ENCODE results near the gene SLC22A4. TPM values are rescaled to one million over a fixed set of nuclear protein-coding genes. Genes with fewer than 3 reads are reported as not detected.

Gene SLC22A4
- total and polyA plus RNA-seq, 2 of the 8 experiments (the other 6 are each of a cell fraction or from before 2014, with no cell fraction given) = 0.45 to 0.60 TPM

DNA sequence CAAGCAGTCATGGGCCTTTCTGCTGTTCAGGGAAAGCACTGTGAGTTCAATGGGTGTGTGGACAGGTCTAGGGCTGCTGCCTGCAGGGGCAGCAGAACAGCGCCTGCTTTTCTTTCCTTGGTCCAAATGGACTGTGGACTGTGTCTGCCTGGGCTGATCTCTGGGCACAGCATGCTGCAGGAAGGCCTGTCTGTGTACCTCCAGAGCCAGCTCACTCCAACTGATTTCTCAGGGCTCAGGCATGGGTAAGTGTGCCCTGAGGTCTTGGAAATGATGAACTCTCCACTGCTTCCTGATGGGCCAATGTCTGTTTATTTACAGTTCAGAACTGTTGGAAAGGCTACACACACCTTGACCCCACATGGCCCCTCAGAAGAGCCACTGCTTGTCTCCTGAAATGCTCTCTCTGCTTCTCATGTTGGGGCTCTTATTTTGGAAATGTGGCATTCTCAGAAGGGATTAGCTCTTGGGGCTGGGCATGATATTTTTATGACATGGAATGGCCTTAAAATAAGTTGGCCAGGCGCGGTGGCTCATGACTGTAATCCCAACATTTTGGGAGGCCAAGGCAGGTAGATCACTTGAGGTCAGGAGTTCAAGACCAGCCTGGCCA is 27.0 kb downstream of the SLC22A4 start:
- Histone ChIP-seq H3K27me3 (replicated peaks in 1 of 4; ENCODE audit: control insufficient read depth in 3 of 4, extremely low read depth in 1 of 4, insufficient read depth in 3 of 4, low read length in 3 of 4) (no peaks in the 10 kb centered on the region), H3K18ac (ENCODE audit: extremely low read depth, low read length) (0 out of 2 replicates have a peak overlapping the region, but pooled peaks have one; percentile 67), H4K5ac (ENCODE audit: insufficient read length, low read depth, low read length) (no peak overlapping the region), H2BK15ac (ENCODE audit: low read length) (peak overlapping the region; percentile 81; the same call in 1 of the 2 replicates), H3K4me3 (ENCODE audit: extremely low read depth in 1 of 4, insufficient read depth in 2 of 4, low read depth in 3 of 4, low read length in 4 of 4) (no peak overlapping the region), H3K9me3 (ENCODE audit: insufficient read depth in 2 of 2, low read depth in 1 of 2, low read length in 1 of 2) (no peaks in the 10 kb centered on the region; a peak in 1 of 4 replicates), H3K79me2 (ENCODE audit: control insufficient read depth in 1 of 2, insufficient read depth in 2 of 2, low read length in 2 of 2) (no peaks in the 10 kb centered on the region), H3K4me1 (replicated peaks in 1 of 4; ENCODE audit: control insufficient read depth in 3 of 4, insufficient read depth in 4 of 4, low read length in 3 of 4) (peaks cover 5 to 10% (median 7%) of the 10 kb centered on the region in 4 experiments), H2AFZ (ENCODE audit: low read length) (no peak overlapping the region), H3K27ac (ENCODE audit: low read depth, low read length) (no peak overlapping the region), H3K4me2 (ENCODE audit: insufficient read depth in 1 of 2, low read depth in 2 of 2, low read length in 2 of 2) (no peak overlapping the region; a peak in 1 of 4 replicates), H4K8ac (ENCODE audit: extremely low read depth, insufficient read depth, low read length) (no peak overlapping the region), H2BK12ac (ENCODE audit: low read depth, low read length) (peak overlapping the region; percentile 94), H3K9ac (replicated peaks in 1 of 4; ENCODE audit: extremely low read depth in 1 of 4, low read depth in 3 of 4, low read length in 3 of 4) (no peak overlapping the region), H2BK20ac (ENCODE audit: low read length) (peak overlapping the region; percentile 61; the same call in 1 of the 2 replicates), H3K36me3 (ENCODE audit: control insufficient read depth in 2 of 4, insufficient read depth in 4 of 4, low read length in 3 of 4) (no peaks in the 10 kb centered on the region), H3K23ac (ENCODE audit: insufficient read length) (no peak overlapping the region), H4K91ac (replicated peaks; ENCODE audit: insufficient read length, low read length) (no peak overlapping the region), H3K4ac (replicated peaks; ENCODE audit: insufficient read length, low read depth, low read length) (peak overlapping the region; percentile 64), H4K20me1 (replicated peaks in 1 of 2; ENCODE audit: control insufficient read depth in 1 of 2, insufficient read depth in 2 of 2, low read length in 2 of 2) (no peaks in the 10 kb centered on the region), H3K56ac (replicated peaks; ENCODE audit: insufficient read length, low read depth, low read length) (no peak overlapping the region), H2BK5ac (ENCODE audit: low read depth, low read length) (no peak overlapping the region), H3K14ac (ENCODE audit: insufficient read length) (peak overlapping the region; percentile 54), H3K79me1 (ENCODE audit: low read depth, low read length) (no peaks in the 10 kb centered on the region), H2AK5ac (ENCODE audit: low read depth, low read length) (peak overlapping the region; percentile 20; the same call in 1 of the 2 replicates), H3K23me2 (ENCODE audit: low read depth, low read length) (no peaks in the 10 kb centered on the region), H2BK120ac (replicated peaks; ENCODE audit: low read depth, low read length) (peak overlapping the region; percentile 61)
- FAIRE-seq (no peak), DNase-seq (ENCODE audit: low read depth in 1 of 2, low spot score in 2 of 2) (no peak)
- CTCF ChIA-PET (ENCODE audit: partially characterized antibody) = interaction anchor here (1.2 to 2.9 kb wide), 3 partner anchors 40 to 83 kb away, joined by 3 to 15 read pairs (median 3); no protein-coding TSS in a partner anchor
- no peak for TF ChIP-seq SUZ12 (IDR thresholded peaks at IDR 0.05; ENCODE audit: low read length)
- TF ChIP-seq, protein P1, sequence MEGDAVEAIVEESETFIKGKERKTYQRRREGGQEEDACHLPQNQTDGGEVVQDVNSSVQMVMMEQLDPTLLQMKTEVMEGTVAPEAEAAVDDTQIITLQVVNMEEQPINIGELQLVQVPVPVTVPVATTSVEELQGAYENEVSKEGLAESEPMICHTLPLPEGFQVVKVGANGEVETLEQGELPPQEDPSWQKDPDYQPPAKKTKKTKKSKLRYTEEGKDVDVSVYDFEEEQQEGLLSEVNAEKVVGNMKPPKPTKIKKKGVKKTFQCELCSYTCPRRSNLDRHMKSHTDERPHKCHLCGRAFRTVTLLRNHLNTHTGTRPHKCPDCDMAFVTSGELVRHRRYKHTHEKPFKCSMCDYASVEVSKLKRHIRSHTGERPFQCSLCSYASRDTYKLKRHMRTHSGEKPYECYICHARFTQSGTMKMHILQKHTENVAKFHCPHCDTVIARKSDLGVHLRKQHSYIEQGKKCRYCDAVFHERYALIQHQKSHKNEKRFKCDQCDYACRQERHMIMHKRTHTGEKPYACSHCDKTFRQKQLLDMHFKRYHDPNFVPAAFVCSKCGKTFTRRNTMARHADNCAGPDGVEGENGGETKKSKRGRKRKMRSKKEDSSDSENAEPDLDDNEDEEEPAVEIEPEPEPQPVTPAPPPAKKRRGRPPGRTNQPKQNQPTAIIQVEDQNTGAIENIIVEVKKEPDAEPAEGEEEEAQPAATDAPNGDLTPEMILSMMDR (IDR thresholded peaks at IDR 0.05; ENCODE audit: control extremely low read depth in 1 of 3, insufficient read depth in 1 of 3, low read depth in 1 of 3, low read length in 3 of 3) = peak in 1 of 3 experiments; percentile 4; a peak in 1 of 4 replicates
- WGBS, 2 experiments (ENCODE audit: extremely low coverage in 1 of 2, insufficient coverage in 1 of 2, insufficient read length in 1 of 2, insufficient replicate concordance in 2 of 2, low coverage in 1 of 2, low lambda C conversion rate in 2 of 2, missing lambda C conversion rate in 1 of 2) = 94% methylated on average over 3 of the region's 3 CpGs; no CpG with 5 or more reads in 1 of the 2 experiments
- POLR2A ChIA-PET (ENCODE audit: partially characterized antibody) = interaction anchor here (1.2 to 3.7 kb wide), 3 partner anchors 12 to 28 kb away, joined by 3 to 14 read pairs (median 6); partner anchors contain the start of gene SLC22A4

All from H1 (cell line).